Measurements from ENCODE around the gene CALCR.

The CALCR gene

GRCh38 chr7:93442478-93443224 is 131.9 kb downstream of the CALCR start:
- DNase-seq, result peak; percentile 1 to 4

GRCh38 chr7:93435791-93436190 is 138.7 kb downstream of the CALCR start:
- DNase-seq, result no peak

- DNase-seq, result no peak
These were observed 142.4 kb downstream of the CALCR start for GRCh38 chr7:93432130-93432529.

GRCh38 chr7:93430917-93431588 is 143.5 kb downstream of the CALCR start:
- no peak for DNase-seq

GRCh38 chr7:93429563-93429962 is 145.0 kb downstream of the CALCR start:
- DNase-seq, result no peak

- no peak for DNase-seq
These were observed 147.4 kb downstream of the CALCR start for GRCh38 chr7:93427107-93427506.

GRCh38 chr7:93426155-93426696 is 148.3 kb downstream of the CALCR start:
- DNase-seq, result no peak

GRCh38 chr7:93414574-93414973 is 159.9 kb downstream of the CALCR start:
- no peak for DNase-seq

- DNase-seq, result no peak
These were observed 165.2 kb downstream of the CALCR start for GRCh38 chr7:93409324-93409723.

- no peak for DNase-seq
These were observed 167.3 kb downstream of the CALCR start for GRCh38 chr7:93407239-93407638.

GRCh38 chr7:93402944-93403343 is 171.6 kb downstream of the CALCR start:
- no peak for DNase-seq

GRCh38 chr7:93399642-93400041 is 174.9 kb downstream of the CALCR start:
- no peak for DNase-seq

- DNase-seq, result no peak
These were observed 181.5 kb downstream of the CALCR start for GRCh38 chr7:93392984-93393383.

GRCh38 chr7:93390660-93391059 is 183.9 kb downstream of the CALCR start:
- DNase-seq, result no peak

- no peak for DNase-seq
These were observed 192.2 kb downstream of the CALCR start for GRCh38 chr7:93382362-93382761.

- no peak for DNase-seq
These were observed 196.3 kb downstream of the CALCR start for GRCh38 chr7:93378131-93378760.

GRCh38 chr7:93375603-93376002 is 198.9 kb downstream of the CALCR start:
- DNase-seq, result no peak

All from activated CD4-positive, alpha-beta T cell treated with anti-CD3 and anti-CD28 coated beads, Interleukin-2, amount 50 U/mL, for 4 hours (primary cell).